GM12891 (cell line): ENCODE results near the gene MCOLN3. TPM values are rescaled to one million over a fixed set of nuclear protein-coding genes. Genes with fewer than 3 reads are reported as not detected.

Source experiments
- DNase-seq: peaks from one replicate; pipeline ENCODE4 v3.0.0; 2011; ENCODE audit warnings: low spot score; ENCODE audit not compliant: insufficient read length
- FAIRE-seq: peaks from 2 replicates; lab custom pipeline; 2011; peaks lifted over from hg19 to GRCh38; lab: Jason Lieb, UNC
- PAX5 ChIP-seq: IDR thresholded peaks from 2 replicates; pipeline ENCODE4 v1.6.1; 2011; ENCODE audit warnings: low read length, moderate library complexity, mild to moderate bottlenecking; ENCODE audit not compliant: insufficient read depth, severe bottlenecking
- POLR2A ChIP-seq: IDR thresholded peaks from 2 replicates; pipeline ENCODE4 v1.6.1; 2011; ENCODE audit warnings: low read depth, low read length, control low read depth
- POLR2AphosphoS5 ChIP-seq: IDR thresholded peaks from 2 replicates; pipeline ENCODE4 v1.6.1; 2011; ENCODE audit warnings: low read depth, low read length, control low read depth
- POU2F2 ChIP-seq: IDR thresholded peaks from 2 replicates; pipeline ENCODE4 v1.6.1; 2011; ENCODE audit warnings: low read depth, mild to moderate bottlenecking, control low read depth, low read length, moderate library complexity
- SPI1 ChIP-seq: IDR thresholded peaks from 2 replicates; pipeline ENCODE4 v1.6.1; 2011; ENCODE audit warnings: low read depth, low read length, control low read depth
- TAF1 ChIP-seq: IDR thresholded peaks from 2 replicates; pipeline ENCODE4 v1.6.1; 2011; ENCODE audit warnings: low read depth, low read length, control low read depth
- polyA plus RNA-seq: library from polyadenylated mRNA; unstranded; fragments of >200 nt; gene quantifications from one replicate; pipeline ENCODE4 v1.2.1, GENCODE V29; 2012; ENCODE audit warnings: low read depth, missing spikeins, inconsistent platforms; ENCODE audit not compliant: missing spikeins

MCOLN3 gene
- 2.6 TPM for polyA plus RNA-seq

GRCh38 chr1:85048296-85049064 is at the start of gene MCOLN3:
Gene MCOLN3, minus strand, starts transcription at chr1:85048500. Its CDS starts 3,140 bp downstream, at chr1:85045360.
- peak; percentile 38 for DNase-seq
- TF ChIP-seq PAX5 (no peak), POU2F2 (peak; percentile 16; the same call in 1 of the 2 replicates)
- FAIRE-seq, result peak; percentile 70

- DNase-seq (no peak), FAIRE-seq (no peak)
- TF ChIP-seq PAX5 (no peak), POU2F2 (no peak), POLR2AphosphoS5 (no peak), TAF1 (no peak), POLR2A (no peak), SPI1 (no peak)
These were observed 45.3 kb upstream of the MCOLN3 start for GRCh38 chr1:85093644-85094043.

GRCh38 chr1:85091671-85092280 is 43.5 kb upstream of the MCOLN3 start:
- no peak for TF ChIP-seq SPI1
- TF ChIP-seq POU2F2, result no peak
- FAIRE-seq, result peak; percentile 78
- no peak for DNase-seq

- FAIRE-seq (no peak), DNase-seq (no peak)
- TF ChIP-seq SPI1 (no peak), POU2F2 (no peak), PAX5 (no peak), POLR2A (no peak), POLR2AphosphoS5 (no peak), TAF1 (no peak)
These were observed 41.9 kb upstream of the MCOLN3 start for GRCh38 chr1:85090225-85090624.

- TF ChIP-seq POLR2AphosphoS5 (no peak), TAF1 (no peak), PAX5 (no peak), POU2F2 (no peak), POLR2A (no peak), SPI1 (no peak)
- DNase-seq, result no peak
- FAIRE-seq, result no peak
These were observed 40.9 kb upstream of the MCOLN3 start for GRCh38 chr1:85089203-85089602.

GRCh38 chr1:85088408-85088784 is 40.1 kb upstream of the MCOLN3 start:
- TF ChIP-seq TAF1 (no peak), POLR2A (no peak), PAX5 (no peak), SPI1 (no peak), POLR2AphosphoS5 (no peak), POU2F2 (no peak)
- DNase-seq (no peak), FAIRE-seq (no peak)

GRCh38 chr1:85087659-85088407 is 39.5 kb upstream of the MCOLN3 start:
- FAIRE-seq (no peak), DNase-seq (no peak)
- no peak for TF ChIP-seq PAX5
- TF ChIP-seq TAF1, result no peak
- no peak for TF ChIP-seq POU2F2
- no peak for TF ChIP-seq SPI1
- TF ChIP-seq POLR2AphosphoS5, result no peak
- no peak for TF ChIP-seq POLR2A

- FAIRE-seq (no peak), DNase-seq (no peak)
- TF ChIP-seq SPI1 (no peak), TAF1 (no peak), POU2F2 (no peak), POLR2A (no peak), POLR2AphosphoS5 (no peak), PAX5 (no peak)
These were observed 37.1 kb upstream of the MCOLN3 start for GRCh38 chr1:85085417-85085816.

GRCh38 chr1:85078903-85079302 is 30.6 kb upstream of the MCOLN3 start:
- FAIRE-seq (no peak), DNase-seq (no peak)
- TF ChIP-seq PAX5 (no peak), POLR2AphosphoS5 (no peak), POU2F2 (no peak), TAF1 (no peak), SPI1 (no peak)
